Left lung (tissue), 10 donors: ENCODE data around the gene TMEM248. TPM values are rescaled to one million over a fixed set of nuclear protein-coding genes. Genes with fewer than 3 reads are reported as not detected.

Source experiments
- ATAC-seq: fragments of 200-7000 bp; cut with Tn5 transposase; one replicate; pipeline ENCODE4 v1.9.1; 2020; ENCODE audit warnings: moderate library complexity
- DNase-seq, 4 donors: peaks; one replicate each; pipeline ENCODE4 v3.0.0-alpha.2; 2013 to 2020
- H3K27ac ChIP-seq, 2 donors: fragments of 200-600 bp; sonication (generic) in 1 of 2; one replicate each; pipeline versions ENCODE4 v1.5.0 to v1.8.0; 2020 to 2021
- H3K27me3 ChIP-seq, 2 donors: fragments of 200-600 bp; sonication (generic) in 1 of 2; one replicate each; pipeline versions ENCODE4 v1.5.0 to v1.8.0; 2020 to 2021
- H3K36me3 ChIP-seq, 2 donors: fragments of 200-600 bp; sonication (generic) in 1 of 2; one replicate each; pipeline versions ENCODE4 v1.5.0 to v1.8.0; 2020 to 2021
- H3K4me1 ChIP-seq, 2 donors: fragments of 200-600 bp; one replicate each; pipeline ENCODE4 v1.8.0; 2021
- H3K4me3 ChIP-seq, 2 donors: fragments of 200-600 bp; sonication (generic) in 1 of 2; one replicate each; pipeline versions ENCODE4 v1.5.0 to v1.8.0; 2020 to 2021; ENCODE audit warnings: mild to moderate bottlenecking in 1 of 2
- H3K9me3 ChIP-seq, 2 donors: fragments of 200-600 bp; sonication (generic) in 1 of 2; one replicate each; pipeline versions ENCODE4 v1.5.0 to v1.8.0; 2020 to 2021
- intact Hi-C, 2 donors: fragments of 100-400 bp; cut with DNase I; formaldehyde crosslinking; loops; one replicate each; pipeline versions ENCODE4 v1.11.2 to v1.14.2; 2022
- polyA plus RNA-seq, 6 donors: library from polyadenylated mRNA; unstranded; fragments of 120-200 nt; gene quantifications; one replicate each; pipeline ENCODE4 v1.2.1, GENCODE V29; 2013; ENCODE audit not compliant: insufficient read length in 6 of 6
- total RNA-seq, 2 donors: library from RNA; stranded (reverse); fragmentation: NEBNext Ultra II Directional; extraction: Animal tissue kit (Norgen Biotek cat#: 25700); gene quantifications; one replicate each; pipeline ENCODE4 v1.2.1, GENCODE V29; 2021
- TF ChIP-seq, protein P1 (sequence below), 2 donors: fragments of 200-600 bp; sonication (generic) in 1 of 2; IDR thresholded peaks; one replicate each; pipeline versions ENCODE4 v1.5.0 to v1.8.0; 2021; ENCODE audit warnings: antibody characterized with exemption in 2 of 2
- donor health status: DM: no; HTN: yes; CAD: no.
- donor health status: DM: no; HTN: no; CAD: no.

Gene TMEM248
- total and polyA plus RNA-seq, 8 donors, result 64.5 to 103 (median 81.6) TPM

DNA sequence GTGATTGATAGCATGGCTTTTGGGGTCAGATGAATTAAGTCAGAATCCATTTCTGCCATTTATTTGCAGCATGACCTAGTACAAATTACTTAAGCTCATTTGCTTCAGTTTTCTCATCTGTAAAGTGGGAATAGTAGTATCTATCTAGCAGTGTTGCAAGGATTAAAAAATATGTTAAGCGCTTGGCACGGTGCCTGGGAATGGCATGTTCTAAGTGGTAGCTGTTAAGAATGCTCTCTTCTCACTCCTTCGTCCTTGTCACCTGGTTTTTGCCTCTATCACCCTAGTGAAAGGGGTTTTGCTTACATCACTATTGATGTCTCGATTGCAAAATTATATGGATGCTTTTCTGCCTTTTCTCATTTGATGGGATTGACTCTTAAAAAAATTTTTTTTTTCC, 7.4 kb downstream of the TMEM248 start:
- intact Hi-C loops, result no loop called here
- TF ChIP-seq, protein P1, sequence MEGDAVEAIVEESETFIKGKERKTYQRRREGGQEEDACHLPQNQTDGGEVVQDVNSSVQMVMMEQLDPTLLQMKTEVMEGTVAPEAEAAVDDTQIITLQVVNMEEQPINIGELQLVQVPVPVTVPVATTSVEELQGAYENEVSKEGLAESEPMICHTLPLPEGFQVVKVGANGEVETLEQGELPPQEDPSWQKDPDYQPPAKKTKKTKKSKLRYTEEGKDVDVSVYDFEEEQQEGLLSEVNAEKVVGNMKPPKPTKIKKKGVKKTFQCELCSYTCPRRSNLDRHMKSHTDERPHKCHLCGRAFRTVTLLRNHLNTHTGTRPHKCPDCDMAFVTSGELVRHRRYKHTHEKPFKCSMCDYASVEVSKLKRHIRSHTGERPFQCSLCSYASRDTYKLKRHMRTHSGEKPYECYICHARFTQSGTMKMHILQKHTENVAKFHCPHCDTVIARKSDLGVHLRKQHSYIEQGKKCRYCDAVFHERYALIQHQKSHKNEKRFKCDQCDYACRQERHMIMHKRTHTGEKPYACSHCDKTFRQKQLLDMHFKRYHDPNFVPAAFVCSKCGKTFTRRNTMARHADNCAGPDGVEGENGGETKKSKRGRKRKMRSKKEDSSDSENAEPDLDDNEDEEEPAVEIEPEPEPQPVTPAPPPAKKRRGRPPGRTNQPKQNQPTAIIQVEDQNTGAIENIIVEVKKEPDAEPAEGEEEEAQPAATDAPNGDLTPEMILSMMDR (IDR thresholded peaks at IDR 0.05), result no peak
- H3K27me3 ChIP-seq, result no peaks in the 10 kb centered on the region
- DNase-seq (no peak), ATAC-seq (peak; percentile 52)
- H3K4me3 ChIP-seq, result no peak overlapping the region
- peaks cover under 1 to 48% of the 10 kb centered on the region in 2 donors for H3K4me1 ChIP-seq
- H3K27ac ChIP-seq, result no peak overlapping the region
- no peaks in the 10 kb centered on the region for H3K9me3 ChIP-seq
- peaks cover 0 to 29% of the 10 kb centered on the region in 2 donors for H3K36me3 ChIP-seq

DNA sequence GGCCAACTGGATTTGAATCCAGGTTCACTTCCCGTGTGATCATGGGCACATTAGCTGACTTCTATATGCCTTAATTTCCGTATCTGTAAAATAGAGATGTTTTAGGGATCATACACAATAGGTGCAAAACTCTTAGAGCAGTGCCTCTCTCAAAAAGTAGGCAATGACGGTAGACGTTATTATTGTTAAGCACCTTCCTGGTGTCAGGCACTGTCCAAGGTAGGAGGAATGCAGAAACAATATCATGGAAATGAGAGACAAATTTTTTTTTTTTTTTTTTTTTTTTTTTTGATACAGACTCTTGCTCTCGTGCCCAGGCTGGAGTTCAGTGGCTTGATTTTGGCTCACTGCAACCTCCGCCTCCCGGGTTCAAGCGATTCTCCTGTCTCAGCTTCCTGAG, 8.1 kb downstream of the TMEM248 start:
- H3K4me1 ChIP-seq, result peaks cover 0 to 47% of the 10 kb centered on the region in 2 donors
- ATAC-seq (no peak), DNase-seq (no peak)
- H3K9me3 ChIP-seq, result no peaks in the 10 kb centered on the region
- H3K27me3 ChIP-seq, result no peaks in the 10 kb centered on the region
- peaks cover 0 to 21% of the 10 kb centered on the region in 2 donors for H3K36me3 ChIP-seq
- H3K27ac ChIP-seq, result no peak overlapping the region
- TF ChIP-seq, protein P1 (IDR thresholded peaks at IDR 0.05), result no peak
- H3K4me3 ChIP-seq, result no peak overlapping the region
- intact Hi-C loops, result no loop called here

DNA sequence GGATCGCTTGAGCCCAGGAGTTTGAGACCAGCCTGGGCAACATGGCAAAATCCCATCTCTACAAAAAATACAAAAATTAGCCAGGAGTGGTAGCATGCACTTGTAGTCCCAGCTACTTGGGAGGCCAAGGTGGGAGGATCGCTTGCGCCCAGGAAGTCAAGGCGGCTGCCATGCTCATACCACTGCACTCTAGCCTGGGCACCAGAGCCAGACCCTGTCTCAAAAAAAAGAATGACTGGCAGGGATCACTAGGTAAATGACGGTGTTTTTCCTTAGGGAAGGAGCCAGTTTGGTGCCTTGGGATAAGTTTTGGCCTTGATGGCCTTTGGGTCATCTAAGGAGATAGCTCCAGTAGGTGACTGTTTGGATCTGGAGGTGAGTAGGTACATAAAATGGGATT, 8.9 kb downstream of the TMEM248 start:
- no peak for ATAC-seq
- TF ChIP-seq, protein P1 (IDR thresholded peaks at IDR 0.05), result no peak
- H3K4me1 ChIP-seq, result peaks cover 0 to 43% of the 10 kb centered on the region in 2 donors
- no peaks in the 10 kb centered on the region for H3K27me3 ChIP-seq
- peaks cover 0 to 17% of the 10 kb centered on the region in 2 donors for H3K36me3 ChIP-seq
- no peaks in the 10 kb centered on the region for H3K9me3 ChIP-seq
- no peak for DNase-seq
- intact Hi-C loops, result no loop called here
- no peak overlapping the region for H3K4me3 ChIP-seq
- H3K27ac ChIP-seq, result no peak overlapping the region

DNA sequence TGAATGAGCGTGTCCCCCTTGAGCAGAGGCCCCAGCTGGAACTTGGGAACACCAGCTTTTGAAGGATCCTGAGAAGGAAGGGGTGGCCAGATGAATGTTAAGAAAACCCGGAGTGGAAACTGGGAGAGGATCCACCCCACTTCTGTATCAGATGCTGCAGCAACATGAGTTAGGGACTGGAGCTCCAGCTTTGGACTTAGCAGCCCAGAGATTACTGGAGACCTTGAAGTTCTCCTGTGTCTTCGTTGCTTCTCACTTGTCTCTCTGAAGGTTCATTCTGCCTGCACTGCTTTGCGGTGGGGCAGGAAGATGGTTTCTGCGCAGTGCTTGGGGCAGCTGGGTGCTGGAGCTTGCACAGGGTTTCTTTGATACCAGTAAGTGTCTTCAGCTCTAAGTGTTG, 9.3 kb downstream of the TMEM248 start:
- Histone ChIP-seq H3K9me3 (no peaks in the 10 kb centered on the region), H3K4me3 (no peak overlapping the region), H3K27ac (no peak overlapping the region), H3K27me3 (no peaks in the 10 kb centered on the region), H3K36me3 (peaks cover 0 to 17% of the 10 kb centered on the region in 2 donors), H3K4me1 (peaks cover 0 to 43% of the 10 kb centered on the region in 2 donors)
- peak in 1 of 4 donors; percentile 6 for DNase-seq
- TF ChIP-seq, protein P1 (IDR thresholded peaks at IDR 0.05), result no peak
- no peak for ATAC-seq
- intact Hi-C loops, result no loop called here

DNA sequence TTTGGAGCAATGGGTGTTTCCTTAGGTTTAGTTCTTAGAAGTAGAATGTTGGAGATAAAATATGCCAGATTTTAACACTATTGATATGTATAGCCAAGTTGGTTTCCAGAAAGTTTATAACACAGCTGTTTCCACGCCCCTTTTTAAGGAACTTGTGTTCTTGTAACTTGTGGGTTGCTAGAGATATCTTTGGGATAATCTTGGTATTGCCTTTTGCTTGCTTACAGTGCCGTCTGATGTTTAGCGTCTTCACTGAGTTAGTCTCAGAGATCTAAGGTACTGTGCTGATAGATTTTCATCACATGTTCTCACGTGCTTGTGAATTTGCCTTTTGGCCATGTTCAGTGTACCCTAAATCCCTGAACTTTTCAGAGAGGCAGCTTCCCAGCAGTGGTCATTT, 12.4 kb downstream of the TMEM248 start:
- TF ChIP-seq, protein P1 (IDR thresholded peaks at IDR 0.05), result no peak
- ATAC-seq (no peak), DNase-seq (no peak)

More for the DNA sequence above, 12.4 kb downstream of the TMEM248 start:
- H3K9me3 ChIP-seq, result no peaks in the 10 kb centered on the region
- peaks cover 0 to 24% of the 10 kb centered on the region in 2 donors for H3K4me1 ChIP-seq
- H3K27ac ChIP-seq, result no peak overlapping the region
- intact Hi-C loops, result no loop called here
- H3K4me3 ChIP-seq, result no peak overlapping the region
- no peaks in the 10 kb centered on the region for H3K27me3 ChIP-seq
- peaks cover 0 to 11% of the 10 kb centered on the region in 2 donors for H3K36me3 ChIP-seq
